Activated B cell treated with CpG ODN at 0.5 μM for 24 hours (primary cell): ENCODE data around the gene PPIB. TPM values are rescaled to one million over a fixed set of nuclear protein-coding genes. Genes with fewer than 3 reads are reported as not detected.
"Not testable (repeated sequence)": the region's sequence is repeated elsewhere in the genome, so short reads cannot be mapped to it uniquely, and the experiment has no call there.

Experiments
- ATAC-seq: fragments of 200-7000 bp; cut with Tn5 transposase; one replicate; pipeline ENCODE4 v1.10.0; 2021; ENCODE audit warnings: low read depth, mild to moderate bottlenecking, moderate library complexity
- CTCF ChIA-PET: fragments of 350-600 bp; sonication (Branson Sonifier 250); formaldehyde crosslinking; loops from one replicate; lab custom pipeline; 2021; ENCODE audit warnings: antibody characterized with exemption; lab: Charles Lee
- POLR2A ChIA-PET: fragments of 350-600 bp; sonication (Branson Sonifier 250); formaldehyde crosslinking; loops from one replicate; lab custom pipeline; 2021; ENCODE audit warnings: antibody characterized with exemption; lab: Charles Lee
- DNase-seq: peaks from one replicate; pipeline ENCODE4 v3.0.0; 2022
- H3K27ac Mint-ChIP-seq: one replicate; pipeline ENCODE4 v1.8.0; 2020; ENCODE audit warnings: mixed read lengths
- H3K27me3 Mint-ChIP-seq: one replicate; pipeline ENCODE4 v1.8.0; 2021; ENCODE audit warnings: mixed read lengths
- H3K36me3 Mint-ChIP-seq: one replicate; pipeline ENCODE4 v1.8.0; 2021; ENCODE audit warnings: low read depth, mixed read lengths
- H3K4me1 Mint-ChIP-seq: one replicate; pipeline ENCODE4 v1.8.0; 2021; ENCODE audit warnings: mixed read lengths
- H3K4me3 Mint-ChIP-seq: one replicate; pipeline ENCODE4 v1.8.0; 2020; ENCODE audit warnings: mild to moderate bottlenecking, mixed read lengths
- H3K9me3 Mint-ChIP-seq: one replicate; pipeline ENCODE4 v1.8.0; 2020; ENCODE audit warnings: mixed read lengths
- CTCF ChIP-seq: fragments of 200-600 bp; IDR thresholded peaks from one replicate; pipeline ENCODE4 v1.8.0; 2022; ENCODE audit warnings: antibody characterized with exemption, mild to moderate bottlenecking
- intact Hi-C: fragments of 100-400 bp; cut with micrococcal nuclease; formaldehyde crosslinking; loops from one replicate; pipeline ENCODE4 v1.15.1; 2024
- total RNA-seq: library from RNA; stranded (reverse); gene quantifications from 2 replicates; pipeline ENCODE4 v1.2.3, GENCODE V29; 2022

Gene PPIB
- total RNA-seq, 1 donor from 2014 or later = 225 TPM

- ATAC-seq = no peak
- POLR2A ChIA-PET = no interaction called here
- H3K4me1 Mint-ChIP-seq = peaks cover 59% of the 10 kb centered on the region
Observed at GRCh38 chr15:64112904-64113303, 49.9 kb downstream of the PPIB start.

GRCh38 chr15:64112073-64112772 lies 50.6 kb downstream of the PPIB start:
- DNase-seq (no peak), ATAC-seq (no peak)
- Mint-ChIP-seq H3K36me3 (peaks cover 47% of the 10 kb centered on the region), H3K27ac (peak overlapping the region; percentile 83), H3K4me3 (peak overlapping the region; percentile 40), H3K27me3 (no peaks in the 10 kb centered on the region), H3K9me3 (no peaks in the 10 kb centered on the region), H3K4me1 (peaks cover 64% of the 10 kb centered on the region)
- CTCF ChIA-PET = interaction anchor here (1.4 to 1.5 kb wide), 3 partner anchors 19 to 42 kb away, joined by 3 to 7 read pairs (median 6); partner anchors contain the start of gene CIAO2A
- no peak for TF ChIP-seq CTCF
- intact Hi-C loops = no loop called here
- POLR2A ChIA-PET = interaction anchor here (1.3 to 1.8 kb wide), 3 partner anchors 10 to 23 kb away, joined by 3 to 7 read pairs (median 6); no protein-coding TSS in a partner anchor

More at GRCh38 chr15:64112904-64113303, 49.9 kb downstream of the PPIB start:
- Mint-ChIP-seq H3K4me3 (no peak overlapping the region), H3K36me3 (peaks cover 54% of the 10 kb centered on the region), H3K27ac (peak overlapping the region; percentile 83), H3K9me3 (no peaks in the 10 kb centered on the region), H3K27me3 (no peaks in the 10 kb centered on the region)
- no peak for TF ChIP-seq CTCF
- CTCF ChIA-PET = no interaction called here
- no peak for DNase-seq
- intact Hi-C loops = no loop called here

GRCh38 chr15:64111679-64112050 lies 51.2 kb downstream of the PPIB start:
- POLR2A ChIA-PET = interaction anchor here (1.0 to 1.9 kb wide), 5 partner anchors 11 to 41 kb away, joined by 3 to 9 read pairs (median 6); partner anchors contain the start of gene SNX1
- no peak for DNase-seq
- H3K4me3 Mint-ChIP-seq = peak overlapping the region; percentile 40

GRCh38 chr15:64110950-64111678 lies 51.7 kb downstream of the PPIB start:
- H3K4me1 Mint-ChIP-seq = peaks cover 72% of the 10 kb centered on the region
- ATAC-seq (peak; percentile 85), DNase-seq (no peak)
- peaks cover 39% of the 10 kb centered on the region for H3K36me3 Mint-ChIP-seq
- POLR2A ChIA-PET = interaction anchor here (0.6 to 1.9 kb wide), 6 partner anchors 11 to 133 kb away, joined by 3 to 9 read pairs (median 5); partner anchors contain the start of gene SNX1
- H3K9me3 Mint-ChIP-seq = no peaks in the 10 kb centered on the region
- H3K27me3 Mint-ChIP-seq = no peaks in the 10 kb centered on the region
- H3K27ac Mint-ChIP-seq = peak overlapping the region; percentile 83
- peak overlapping the region; percentile 68 for H3K4me3 Mint-ChIP-seq
- CTCF ChIA-PET = interaction anchor here (1.4 to 2.2 kb wide), 4 partner anchors 17 to 42 kb away, joined by 3 to 7 read pairs (median 5); partner anchors contain the start of gene CIAO2A
- intact Hi-C loops = loop anchor here (1.0 kb wide), 1 partner anchor 16 kb away; the partner anchor contains the start of gene SNX1
- TF ChIP-seq CTCF = no peak

More at GRCh38 chr15:64111679-64112050, 51.2 kb downstream of the PPIB start:
- intact Hi-C loops = loop anchor here (1.0 kb wide), 1 partner anchor 16 kb away; the partner anchor contains the start of gene SNX1
- CTCF ChIA-PET = interaction anchor here (1.4 to 1.5 kb wide), 3 partner anchors 18 to 42 kb away, joined by 3 to 7 read pairs (median 6); partner anchors contain the start of gene CIAO2A
- no peak for ATAC-seq
- Mint-ChIP-seq H3K27me3 (no peaks in the 10 kb centered on the region), H3K9me3 (no peaks in the 10 kb centered on the region), H3K36me3 (peaks cover 44% of the 10 kb centered on the region), H3K4me1 (peaks cover 69% of the 10 kb centered on the region), H3K27ac (peak overlapping the region; percentile 83)
- TF ChIP-seq CTCF = no peak

GRCh38 chr15:64110108-64110701 lies 52.6 kb downstream of the PPIB start:
- H3K27me3 Mint-ChIP-seq, H3K4me3 Mint-ChIP-seq, DNase-seq, ATAC-seq, H3K9me3 Mint-ChIP-seq, intact Hi-C loops: not testable (repeated sequence)
- CTCF ChIA-PET = interaction anchor here (2.2 kb wide), 1 partner anchor 43 kb away, joined by 4 read pairs; no protein-coding TSS in a partner anchor
- Mint-ChIP-seq H3K36me3 (peaks cover 33% of the 10 kb centered on the region), H3K4me1 (peaks cover 71% of the 10 kb centered on the region), H3K27ac (peak overlapping the region; percentile 83)
- POLR2A ChIA-PET = interaction anchor here (0.6 to 1.9 kb wide), 4 partner anchors 13 to 44 kb away, joined by 3 to 9 read pairs (median 4); partner anchors contain the start of gene SNX1
